Fibroblast of skin of right biceps (primary cell): ENCODE measurements around the gene DPM1.

Experiments
- DNase-seq: peaks from one replicate; pipeline ENCODE4 v3.0.0-alpha.2; 2013

Gene DPM1

GRCh38 chr20:50957798-50958614 lies at the start of gene DPM1:
Gene DPM1, minus strand, starts transcription at chr20:50958532. Its CDS starts 9 bp downstream, at chr20:50958523.
- DNase-seq, result peak; percentile 90

GRCh38 chr20:51005214-51005613 lies 46.9 kb upstream of the DPM1 start:
- DNase-seq, result no peak

- DNase-seq, result no peak
Measured at GRCh38 chr20:51004781-51005180, 46.4 kb upstream of the DPM1 start.

- no peak for DNase-seq
Measured at GRCh38 chr20:51004305-51004727, 46.0 kb upstream of the DPM1 start.

GRCh38 chr20:51003753-51004152 lies 45.4 kb upstream of the DPM1 start:
- DNase-seq, result no peak

GRCh38 chr20:51002633-51003032 lies 44.3 kb upstream of the DPM1 start:
- DNase-seq, result no peak

GRCh38 chr20:51001430-51002265 lies 43.3 kb upstream of the DPM1 start:
- DNase-seq, result no peak

- DNase-seq, result no peak
Measured at GRCh38 chr20:50999355-50999754, 41.0 kb upstream of the DPM1 start.

GRCh38 chr20:50996901-50997865 lies 38.9 kb upstream of the DPM1 start:
- peak; percentile 47 for DNase-seq

- peak; percentile 29 for DNase-seq
Measured at GRCh38 chr20:50995506-50995905, 37.2 kb upstream of the DPM1 start.

- DNase-seq, result no peak
Measured at GRCh38 chr20:50993876-50994275, 35.5 kb upstream of the DPM1 start.

GRCh38 chr20:50992733-50993457 lies 34.6 kb upstream of the DPM1 start:
- DNase-seq, result peak; percentile 85

- DNase-seq, result no peak
Measured at GRCh38 chr20:50992336-50992732, 34.0 kb upstream of the DPM1 start.

- no peak for DNase-seq
Measured at GRCh38 chr20:50991076-50991475, 32.7 kb upstream of the DPM1 start.

- peak; percentile 85 for DNase-seq
Measured at GRCh38 chr20:50987493-50988210, 29.3 kb upstream of the DPM1 start.

- DNase-seq, result no peak
Measured at GRCh38 chr20:50983321-50983720, 25.0 kb upstream of the DPM1 start.

GRCh38 chr20:50982363-50982762 lies 24.0 kb upstream of the DPM1 start:
- peak; percentile 46 for DNase-seq

- no peak for DNase-seq
Measured at GRCh38 chr20:50981714-50982048, 23.3 kb upstream of the DPM1 start.

- DNase-seq, result peak; percentile 75
Measured at GRCh38 chr20:50980851-50981713, 22.8 kb upstream of the DPM1 start.

GRCh38 chr20:50980071-50980681 lies 21.8 kb upstream of the DPM1 start:
- DNase-seq, result peak; percentile 99
